ENCODE data around the gene PAXX.
"Not testable (repeated sequence)": the region's sequence is repeated elsewhere in the genome, so short reads cannot be mapped to it uniquely, and the experiment has no call there.

Gene PAXX

DNA sequence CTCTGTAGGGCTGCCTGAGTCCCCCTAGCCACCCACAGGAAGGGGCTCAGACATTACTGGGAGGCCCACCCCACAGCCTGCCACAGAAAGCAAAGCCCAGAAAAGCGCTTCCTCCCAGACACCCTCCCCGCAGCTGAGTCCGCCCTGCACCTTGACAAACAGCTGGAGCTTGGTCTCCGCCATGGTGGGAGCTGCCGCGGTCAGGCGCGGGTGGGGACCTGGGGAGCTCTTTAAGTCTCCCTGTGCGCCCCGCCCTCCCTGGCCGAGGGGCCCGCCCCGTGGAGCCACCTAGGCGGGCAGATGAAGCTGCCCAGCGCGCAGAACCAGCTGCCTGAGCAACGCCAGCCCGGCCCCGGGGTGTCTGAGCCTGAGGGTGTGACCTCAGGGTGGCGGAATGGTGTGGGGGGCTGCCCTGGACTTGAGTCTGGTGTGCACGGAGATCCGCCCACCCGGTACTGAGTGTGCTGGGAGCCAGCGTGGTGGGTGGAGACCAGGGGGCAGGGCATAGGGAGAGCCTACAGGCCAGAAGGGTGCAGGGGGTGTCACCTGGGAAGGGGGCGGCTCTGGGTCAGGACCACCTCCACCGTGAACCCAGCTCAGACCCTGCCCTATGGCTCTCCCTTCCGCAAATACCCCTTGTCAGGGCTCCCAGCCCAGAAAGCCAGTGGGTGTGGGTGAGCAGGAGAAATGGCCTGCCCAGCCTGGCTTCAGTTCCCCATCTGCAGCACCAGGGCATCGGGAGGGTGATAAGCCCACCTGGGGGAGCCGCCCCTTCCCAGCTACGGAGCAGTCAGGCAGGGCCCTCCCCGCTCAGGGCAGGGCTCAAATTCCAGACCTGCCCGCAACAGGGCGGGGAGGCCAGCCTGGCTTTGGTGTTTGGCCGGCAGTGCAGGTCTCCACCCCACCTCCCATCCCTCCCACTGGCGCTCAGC lies 4.4 kb downstream of the PAXX start, which contains the start of gene CLIC3:
TSS of gene CLIC3 (minus strand) at position 208 of the 932 bp plus-strand sequence. CDS start at position 183, 25 bp downstream.
- Histone ChIP-seq H3K27ac (peak within 1 kb of the TSS; percentile 19 to 60), H3K4me3 (peak within 1 kb of the TSS; percentile 53)
- TF ChIP-seq, protein P1, sequence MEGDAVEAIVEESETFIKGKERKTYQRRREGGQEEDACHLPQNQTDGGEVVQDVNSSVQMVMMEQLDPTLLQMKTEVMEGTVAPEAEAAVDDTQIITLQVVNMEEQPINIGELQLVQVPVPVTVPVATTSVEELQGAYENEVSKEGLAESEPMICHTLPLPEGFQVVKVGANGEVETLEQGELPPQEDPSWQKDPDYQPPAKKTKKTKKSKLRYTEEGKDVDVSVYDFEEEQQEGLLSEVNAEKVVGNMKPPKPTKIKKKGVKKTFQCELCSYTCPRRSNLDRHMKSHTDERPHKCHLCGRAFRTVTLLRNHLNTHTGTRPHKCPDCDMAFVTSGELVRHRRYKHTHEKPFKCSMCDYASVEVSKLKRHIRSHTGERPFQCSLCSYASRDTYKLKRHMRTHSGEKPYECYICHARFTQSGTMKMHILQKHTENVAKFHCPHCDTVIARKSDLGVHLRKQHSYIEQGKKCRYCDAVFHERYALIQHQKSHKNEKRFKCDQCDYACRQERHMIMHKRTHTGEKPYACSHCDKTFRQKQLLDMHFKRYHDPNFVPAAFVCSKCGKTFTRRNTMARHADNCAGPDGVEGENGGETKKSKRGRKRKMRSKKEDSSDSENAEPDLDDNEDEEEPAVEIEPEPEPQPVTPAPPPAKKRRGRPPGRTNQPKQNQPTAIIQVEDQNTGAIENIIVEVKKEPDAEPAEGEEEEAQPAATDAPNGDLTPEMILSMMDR (IDR thresholded peaks at IDR 0.05): no peak
- no peak for DNase-seq (ENCODE audit: low spot score)

DNA sequence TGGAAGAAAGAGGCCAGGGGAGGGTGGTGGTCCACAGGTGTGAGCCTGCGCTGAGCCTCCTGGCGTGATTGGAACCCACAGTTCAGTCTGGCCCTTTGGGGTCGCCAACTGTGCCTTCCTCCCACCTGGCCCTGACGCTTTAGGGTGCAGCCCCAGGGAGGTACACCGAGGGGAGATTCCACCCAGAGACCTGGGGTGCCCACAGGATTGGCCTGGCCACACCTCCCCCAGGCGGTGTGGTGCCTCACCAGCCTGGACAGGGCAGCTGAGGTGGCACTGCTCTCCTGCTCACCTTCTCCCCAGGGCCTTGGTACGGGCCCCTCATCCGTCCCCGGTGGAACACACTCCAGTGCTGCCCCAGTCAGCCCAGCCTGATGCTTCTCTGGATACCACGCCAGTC lies 5.1 kb downstream of the PAXX start:
- no peak for DNase-seq (ENCODE audit: low spot score)
- TF ChIP-seq, protein P1 (IDR thresholded peaks at IDR 0.05): no peak
- Histone ChIP-seq H3K27ac (peak overlapping the region in 1 of 2 donors; percentile 60), H3K4me3 (no peak overlapping the region)

GRCh38 chr9:136997830-136998234 lies 5.6 kb downstream of the PAXX start:
- H3K4me3 ChIP-seq: no peak overlapping the region
- TF ChIP-seq, protein P1 (IDR thresholded peaks at IDR 0.05): no peak
- no peak for DNase-seq (ENCODE audit: low spot score)
- H3K27ac ChIP-seq: no peak overlapping the region

DNA sequence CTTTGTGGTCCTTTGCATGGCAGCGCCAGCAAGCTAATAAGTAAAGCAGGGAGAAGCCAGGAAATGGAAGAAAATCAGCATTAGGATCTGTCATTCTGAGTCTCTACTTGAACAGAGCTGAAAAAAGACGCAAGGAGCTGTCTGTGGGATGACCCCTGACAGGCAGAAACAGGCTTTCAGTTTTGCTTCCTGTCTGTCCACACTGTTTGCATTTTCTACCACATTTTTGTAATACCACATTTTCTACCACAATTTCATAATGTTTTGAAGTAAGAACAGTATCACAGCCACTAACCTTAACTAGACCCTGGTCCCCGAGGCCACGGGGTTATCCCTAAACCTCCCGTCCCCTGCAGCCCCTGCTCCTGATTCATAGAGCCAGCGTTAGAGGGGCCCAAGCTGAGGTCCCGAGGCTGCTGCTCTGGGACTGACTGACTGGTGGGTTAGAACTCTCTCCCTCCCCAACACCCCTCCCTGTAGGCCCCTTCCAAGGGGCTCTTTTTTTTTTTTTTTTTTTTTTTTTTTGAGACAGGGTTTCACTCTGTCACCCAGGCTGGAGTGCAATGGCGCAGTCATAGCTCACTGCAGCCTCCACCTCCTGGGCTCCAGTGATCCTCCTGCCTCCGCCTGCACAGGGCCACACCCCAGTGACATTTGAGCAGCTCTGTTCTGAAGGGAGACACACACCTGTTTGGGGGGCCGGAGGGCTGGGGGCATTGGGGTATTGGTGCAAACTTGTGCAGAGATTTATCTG lies 8.1 kb downstream of the PAXX start:
- Histone ChIP-seq H3K27ac (no peak overlapping the region), H3K4me3 (no peak overlapping the region)
- no peak for DNase-seq (ENCODE audit: low spot score)
- TF ChIP-seq, protein P1 (IDR thresholded peaks at IDR 0.05): no peak

DNA sequence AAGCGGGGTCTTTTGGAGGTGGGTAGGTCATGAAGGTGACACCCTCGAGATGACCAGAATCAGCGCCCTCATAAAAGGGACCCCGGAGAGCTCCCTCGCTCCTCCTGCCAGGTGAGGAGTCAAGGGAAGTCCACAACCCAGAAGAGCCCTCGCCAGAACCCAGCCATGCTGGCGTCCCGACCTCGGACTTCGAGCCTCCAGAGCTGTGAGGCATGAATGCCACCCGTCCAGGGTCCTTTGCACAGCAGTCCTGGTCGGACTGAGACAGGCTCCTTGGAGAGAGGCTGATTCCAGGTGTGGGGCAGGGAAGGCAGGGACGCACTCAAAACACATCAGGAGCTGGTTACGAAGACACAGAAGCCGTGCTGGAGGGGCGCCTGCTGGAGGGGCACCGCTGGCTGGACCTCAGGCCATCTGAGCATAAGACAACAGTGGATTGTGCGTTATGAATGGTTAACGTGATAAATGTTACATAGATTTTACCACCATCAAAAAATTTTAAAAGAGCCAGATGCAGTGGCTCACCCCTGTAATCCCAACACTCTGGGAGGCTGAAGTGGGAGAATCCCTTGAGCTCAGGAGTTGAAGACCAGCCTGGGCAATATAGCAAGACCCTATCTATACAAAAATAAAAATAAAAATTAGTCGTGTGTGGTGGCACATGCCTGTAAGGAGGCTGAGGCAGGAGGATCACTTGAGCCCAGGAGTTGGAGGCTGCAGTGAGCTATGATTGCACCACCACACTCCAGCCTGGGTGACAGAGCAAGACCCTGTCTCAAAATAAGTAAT lies 9.8 kb downstream of the PAXX start:
- no peak for DNase-seq (ENCODE audit: low spot score)
- Histone ChIP-seq H3K27ac (no peak overlapping the region), H3K4me3 (no peak overlapping the region)
- TF ChIP-seq, protein P1 (IDR thresholded peaks at IDR 0.05): no peak

DNA sequence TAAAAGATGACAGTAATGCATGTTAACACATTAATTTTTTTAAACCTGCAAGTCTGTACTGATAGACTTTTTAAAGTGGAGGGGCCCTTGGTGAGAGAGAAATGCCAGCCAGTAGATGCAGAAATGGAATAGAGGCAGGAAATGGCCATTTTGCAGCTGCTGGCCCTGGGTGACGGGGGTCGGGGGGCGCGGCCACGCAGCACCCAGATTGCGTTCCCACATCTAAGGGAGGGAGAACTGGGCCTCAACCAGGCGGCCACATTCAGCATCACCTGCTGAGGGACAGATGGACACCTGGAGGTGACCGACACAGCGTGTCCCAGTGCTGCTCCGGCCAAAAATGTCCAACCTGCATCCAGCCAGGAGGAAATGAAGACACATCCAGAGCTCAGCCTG lies 10.4 kb downstream of the PAXX start:
- H3K4me3 ChIP-seq: no peak overlapping the region
- TF ChIP-seq, protein P1 (IDR thresholded peaks at IDR 0.05): no peak
- H3K27ac ChIP-seq: no peak overlapping the region
- DNase-seq (ENCODE audit: low spot score): no peak

- not testable (repeated sequence) for DNase-seq (ENCODE audit: low spot score); H3K4me3 ChIP-seq; H3K27ac ChIP-seq
Measured at GRCh38 chr9:137004285-137004684, 12.1 kb downstream of the PAXX start.
